IMR-90 (cell line): ENCODE measurements around the gene UNC50. TPM values are rescaled to one million over a fixed set of nuclear protein-coding genes. Genes with fewer than 3 reads are reported as not detected.

Source experiments
- ATAC-seq: fragments of 200-7000 bp; cut with Tn5 transposase; 2 replicates; pipeline ENCODE4 v1.9.1; 2020; ENCODE audit warnings: low read depth, mild to moderate bottlenecking, moderate library complexity
- BruUV-seq: library from RNA; stranded (reverse); fragments of 400-500 nt; replicated peaks from 2 replicates; lab custom pipeline; 2021; lab: Mats Ljungman, UMichigan
- CTCF ChIA-PET: fragments of 300-600 bp; formaldehyde crosslinking; extraction: SDS; loops from one replicate; lab custom pipeline; 2021; ENCODE audit warnings: antibody characterized with exemption; lab: Yijun Ruan, JAX
- POLR2A ChIA-PET: fragments of 300-600 bp; sonication (Branson Sonifier 250); formaldehyde crosslinking; loops from one replicate; lab custom pipeline; 2022; ENCODE audit warnings: antibody characterized with exemption; ENCODE audit not compliant: unreplicated experiment; lab: Charles Lee
- DNase-seq: peaks from one replicate; pipeline ENCODE4 v3.0.0; 2013
- H2AFZ ChIP-seq: replicated peaks from 2 replicates; pipeline ENCODE3; 2013; ENCODE audit warnings: low read length, mild to moderate bottlenecking; ENCODE audit not compliant: poor library complexity
- H2AK5ac ChIP-seq: 2 replicates; pipeline ENCODE4 v1.6.1; 2013; ENCODE audit warnings: low read depth, low read length, inconsistent platforms
- H2AK9ac ChIP-seq: replicated peaks from 2 replicates; pipeline ENCODE3; 2013; ENCODE audit warnings: mild to moderate bottlenecking, low read depth, low read length, moderate library complexity; ENCODE audit not compliant: poor library complexity
- H2BK120ac ChIP-seq: 2 replicates; pipeline ENCODE4 v1.6.1; 2013; ENCODE audit warnings: low read depth, low read length, inconsistent platforms
- H2BK15ac ChIP-seq: 3 replicates; pipeline ENCODE4 v1.6.1; 2013; ENCODE audit warnings: low read depth, low read length, inconsistent platforms
- H2BK20ac ChIP-seq: 2 replicates; pipeline ENCODE4 v1.6.1; 2013; ENCODE audit warnings: low read depth, mild to moderate bottlenecking, inconsistent platforms, low read length, moderate library complexity
- H2BK5ac ChIP-seq: 2 replicates; pipeline ENCODE4 v1.6.1; 2013; ENCODE audit warnings: mild to moderate bottlenecking, low read depth, low read length, inconsistent platforms; ENCODE audit not compliant: poor library complexity, severe bottlenecking
- H3K14ac ChIP-seq: replicated peaks from 2 replicates; pipeline ENCODE4 v1.6.1; 2013; ENCODE audit warnings: low read depth, low read length, inconsistent platforms
- H3K18ac ChIP-seq: 2 replicates; pipeline ENCODE4 v1.6.1; 2013; ENCODE audit warnings: low read depth, low read length, control low read depth
- H3K23ac ChIP-seq: 2 replicates; pipeline ENCODE4 v1.6.1; 2013; ENCODE audit warnings: low read depth, low read length, inconsistent platforms
- H3K27ac ChIP-seq: 2 replicates; pipeline ENCODE4 v1.5.1; 2013; ENCODE audit warnings: mild to moderate bottlenecking, control low read depth, low read length; ENCODE audit not compliant: insufficient read depth
- H3K27me3 ChIP-seq: 2 replicates; pipeline ENCODE4 v1.6.1; 2013; ENCODE audit warnings: low read length; ENCODE audit not compliant: control insufficient read depth, insufficient read depth
- H3K36me3 ChIP-seq: 2 replicates; pipeline ENCODE4 v1.6.1; 2013; ENCODE audit warnings: low read length, mixed read lengths; ENCODE audit not compliant: control insufficient read depth, insufficient read depth
- H3K4ac ChIP-seq: 2 replicates; pipeline ENCODE4 v1.6.1; 2013; ENCODE audit warnings: low read depth, low read length, inconsistent platforms
- H3K4me1 ChIP-seq: 2 replicates; pipeline ENCODE4 v1.6.1; 2013; ENCODE audit warnings: low read length, mixed read lengths; ENCODE audit not compliant: control insufficient read depth, insufficient read depth
- H3K4me2 ChIP-seq: 2 replicates; pipeline ENCODE4 v1.6.1; 2013; ENCODE audit warnings: low read depth, mild to moderate bottlenecking, control low read depth, low read length, moderate library complexity
- H3K4me3 ChIP-seq: 2 replicates; pipeline ENCODE4 v1.5.1; 2013; ENCODE audit warnings: low read depth, mild to moderate bottlenecking, control low read depth, low read length, moderate library complexity; ENCODE audit not compliant: insufficient read depth
- H3K56ac ChIP-seq: 2 replicates; pipeline ENCODE4 v1.6.1; 2013; ENCODE audit warnings: low read length, inconsistent platforms; ENCODE audit not compliant: insufficient read depth; ENCODE audit errors: extremely low read depth
- H3K79me1 ChIP-seq, 2 experiments: 2 replicates each; pipeline ENCODE4 v1.6.1; 2013; ENCODE audit warnings: low read length in 2 of 2, inconsistent platforms in 1 of 2, low read depth in 1 of 2
- H3K9ac ChIP-seq: 2 replicates; pipeline ENCODE4 v1.6.1; 2013; ENCODE audit warnings: low read depth, low read length, control low read depth
- H3K9me1 ChIP-seq: 2 replicates; pipeline ENCODE4 v1.6.1; 2013; ENCODE audit warnings: low read length, inconsistent platforms; ENCODE audit not compliant: insufficient read depth
- H3K9me3 ChIP-seq: 2 replicates; pipeline ENCODE4 v1.6.1; 2013; ENCODE audit warnings: low read length; ENCODE audit not compliant: control insufficient read depth, insufficient read depth
- H4K20me1 ChIP-seq: 2 replicates; pipeline ENCODE4 v1.6.1; 2013; ENCODE audit warnings: low read length, inconsistent platforms; ENCODE audit not compliant: insufficient read depth
- H4K5ac ChIP-seq: 2 replicates; pipeline ENCODE4 v1.6.1; 2013; ENCODE audit warnings: mild to moderate bottlenecking, low read depth, low read length, control low read depth
- H4K8ac ChIP-seq, 2 experiments: 2 replicates each; pipeline ENCODE4 v1.6.1; 2013; ENCODE audit warnings: low read depth in 2 of 2, low read length in 2 of 2, control low read depth in 1 of 2, inconsistent platforms in 1 of 2
- H4K91ac ChIP-seq: 2 replicates; pipeline ENCODE4 v1.6.1; 2013; ENCODE audit warnings: low read depth, low read length, inconsistent platforms; ENCODE audit not compliant: insufficient read depth
- MXI1 ChIP-seq: IDR thresholded peaks from 2 replicates; pipeline ENCODE4 v1.6.1; 2012; ENCODE audit warnings: low read depth, mild to moderate bottlenecking, low read length, moderate library complexity, borderline replicate concordance
- WGBS, 2 experiments: methylation state at CpG; one replicate each; pipeline versions ENCODE4 v1.1.5 to v1.1.7; 2013; ENCODE audit warnings: missing lambda C conversion rate in 2 of 2; ENCODE audit not compliant: insufficient read length in 1 of 2; ENCODE audit errors: extremely low coverage in 2 of 2; 5-methylcytosine and 5-hydroxymethylcytosine counted together
- dilution Hi-C: fragments of 300-500 bp; cut with HindIII; formaldehyde crosslinking; loops from one replicate; pipeline ENCODE4 v1.14.3; 2018; ENCODE audit warnings: low sequenced_read_pairs; ENCODE audit not compliant: unreplicated experiment
- in situ Hi-C: fragments of 300-500 bp; cut with MboI; formaldehyde crosslinking; loops from 3 replicates; pipeline ENCODE4 v1.14.3; 2019; ENCODE audit warnings: low sequenced_read_pairs, inconsistent platforms, mixed read lengths
- intact Hi-C: fragments of 100-400 bp; cut with micrococcal nuclease; formaldehyde crosslinking; loops from 2 replicates; pipeline ENCODE4 v1.10.0; 2022
- polyA plus RNA-seq, 3 experiments: library from polyadenylated mRNA; depleted of rRNA; stranded (reverse); fragments of >200 nt; gene quantifications; 2 replicates each; pipeline ENCODE4 v1.2.3, GENCODE V29; 2012; ENCODE audit warnings: low replicate concordance in 1 of 3
- total RNA-seq: library from RNA; depleted of rRNA; stranded (reverse); fragments of >200 nt; gene quantifications from 2 replicates; pipeline ENCODE4 v1.2.3, GENCODE V29; 2012

Gene UNC50
- total and polyA plus RNA-seq, 2 of the 4 experiments (the other 2 are of a cell fraction) = 18.3 to 34.1 TPM

- ChIA-PET CTCF (interaction anchor here (0.9 kb wide), 1 partner anchor 10 kb away, joined by 4 read pairs; no protein-coding TSS in a partner anchor), POLR2A (no interaction called here)
- dilution Hi-C loops (no loop called here), intact Hi-C loops (no loop called here), in situ Hi-C loops (no loop called here)
- Histone ChIP-seq H2BK20ac (no peak overlapping the region), H2AK5ac (no peak overlapping the region; the same call in 1 of the 2 replicates), H3K79me1 (0 out of 4 replicates have a peak, but pooled peaks cover 0 to 4% of the 10 kb centered on the region in 2 experiments), H3K36me3 (peaks cover 22% of the 10 kb centered on the region), H2BK5ac (no peak overlapping the region), H3K18ac (no peak overlapping the region), H2BK15ac (no peak overlapping the region), H3K4me3 (no peak overlapping the region), H3K27me3 (no peaks in the 10 kb centered on the region), H3K9ac (no peak overlapping the region), H4K20me1 (peaks cover 5% of the 10 kb centered on the region; the same call in 1 of the 2 replicates), H3K9me1 (peaks cover 15% of the 10 kb centered on the region), H3K27ac (no peak overlapping the region), H3K9me3 (no peaks in the 10 kb centered on the region), H3K4me1 (peaks cover 14% of the 10 kb centered on the region), H4K8ac (peak overlapping the region in 1 of 2 experiments; percentile 24; a peak in 1 of 4 replicates), H3K4ac (no peak overlapping the region; the same call in 1 of the 2 replicates), H4K5ac (no peak overlapping the region), H3K56ac (no peak overlapping the region), H2AK9ac (no peak overlapping the region), H3K4me2 (no peak overlapping the region), H3K14ac (peak overlapping the region; percentile 31), H2BK120ac (0 out of 2 replicates have a peak overlapping the region, but pooled peaks have one; percentile 7), H3K23ac (peak overlapping the region; percentile 24; the same call in 1 of the 2 replicates), H4K91ac (peak overlapping the region; percentile 23; the same call in 1 of the 2 replicates), H2AFZ (peak overlapping the region; percentile 35)
- no peak for ATAC-seq
- WGBS, 2 experiments = 92% methylated on average over 9 of the region's 16 CpGs; no CpG with 5 or more reads in 1 of the 2 experiments
- peak; percentile 7 for DNase-seq
- no peak for TF ChIP-seq MXI1
- no TSS peak for BruUV-seq
Measured at GRCh38 chr2:98558852-98559530, 49.4 kb upstream of the UNC50 start.
